ENCODE measurements around the gene MRPL4.

- TF ChIP-seq CTCF (IDR thresholded peaks at IDR 0.05): no peak
- no peak for TF ChIP-seq POLR2A (IDR thresholded peaks at IDR 0.05)
Measured at GRCh38 chr19:10238172-10238783, 13.7 kb upstream of the MRPL4 start.
